ENCODE data around the gene LMCD1. TPM values are rescaled to one million over a fixed set of nuclear protein-coding genes. Genes with fewer than 3 reads are reported as not detected.
A peak's percentile ranks its signal among the peaks of the same experiment; 100 is the strongest.

LMCD1 gene
- total and polyA plus RNA-seq, 2 donors (not counting 1 experiment from before 2014, with no cell fraction given): 60.1 to 137 TPM

DNA sequence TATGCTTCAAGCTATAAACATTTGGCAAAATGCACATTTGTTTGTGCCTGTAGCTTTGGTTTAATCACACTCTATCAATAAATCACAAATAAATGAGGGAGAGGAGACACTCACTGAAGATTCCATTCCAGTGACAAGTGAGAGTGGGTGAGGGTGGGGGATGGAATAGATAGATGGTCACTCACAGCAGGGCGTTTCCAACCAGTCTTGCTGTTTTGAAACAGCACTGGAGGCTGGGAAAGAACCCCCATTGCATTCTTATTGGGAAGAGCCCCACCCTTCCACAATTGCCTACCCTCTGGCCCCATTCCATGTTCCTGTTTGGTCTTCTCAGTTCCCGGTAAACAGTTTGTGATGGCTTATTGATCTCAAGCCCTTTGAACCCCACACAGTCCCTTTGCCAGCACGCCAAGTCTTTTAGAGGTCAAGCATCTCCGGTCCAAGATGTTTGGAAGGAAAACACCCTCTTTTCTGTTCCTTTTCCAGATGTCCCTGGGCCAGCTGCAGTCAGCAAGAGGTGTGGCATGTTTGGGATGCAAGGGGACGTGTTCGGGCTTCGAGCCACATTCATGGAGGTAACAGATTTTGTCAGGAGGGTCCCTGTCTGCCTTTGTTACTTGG is 30.7 kb downstream of the LMCD1 start:
- H3K27me3 ChIP-seq (ENCODE audit: control insufficient read depth, insufficient read depth, low read length): no peaks in the 10 kb centered on the region
- peak overlapping the region; percentile 46 for H3K27ac ChIP-seq (ENCODE audit: insufficient read depth, low read length)
- no peak overlapping the region for H2AFZ ChIP-seq (ENCODE audit: low read length)
- no peaks in the 10 kb centered on the region for H3K9me3 ChIP-seq (ENCODE audit: control insufficient read depth, insufficient read depth, low read depth, low read length)
- H3K9ac ChIP-seq (ENCODE audit: insufficient read depth, low read length): no peak overlapping the region
- no peaks in the 10 kb centered on the region for H4K20me1 ChIP-seq (ENCODE audit: control insufficient read depth, extremely low read depth, insufficient read depth, low read length)
- peaks cover 43% of the 10 kb centered on the region for H3K4me1 ChIP-seq (ENCODE audit: control insufficient read depth, extremely low read depth, insufficient read depth, low read length)
- H3K79me2 ChIP-seq (ENCODE audit: control insufficient read depth, insufficient read depth, low read length): no peaks in the 10 kb centered on the region
- TF ChIP-seq, protein P1, sequence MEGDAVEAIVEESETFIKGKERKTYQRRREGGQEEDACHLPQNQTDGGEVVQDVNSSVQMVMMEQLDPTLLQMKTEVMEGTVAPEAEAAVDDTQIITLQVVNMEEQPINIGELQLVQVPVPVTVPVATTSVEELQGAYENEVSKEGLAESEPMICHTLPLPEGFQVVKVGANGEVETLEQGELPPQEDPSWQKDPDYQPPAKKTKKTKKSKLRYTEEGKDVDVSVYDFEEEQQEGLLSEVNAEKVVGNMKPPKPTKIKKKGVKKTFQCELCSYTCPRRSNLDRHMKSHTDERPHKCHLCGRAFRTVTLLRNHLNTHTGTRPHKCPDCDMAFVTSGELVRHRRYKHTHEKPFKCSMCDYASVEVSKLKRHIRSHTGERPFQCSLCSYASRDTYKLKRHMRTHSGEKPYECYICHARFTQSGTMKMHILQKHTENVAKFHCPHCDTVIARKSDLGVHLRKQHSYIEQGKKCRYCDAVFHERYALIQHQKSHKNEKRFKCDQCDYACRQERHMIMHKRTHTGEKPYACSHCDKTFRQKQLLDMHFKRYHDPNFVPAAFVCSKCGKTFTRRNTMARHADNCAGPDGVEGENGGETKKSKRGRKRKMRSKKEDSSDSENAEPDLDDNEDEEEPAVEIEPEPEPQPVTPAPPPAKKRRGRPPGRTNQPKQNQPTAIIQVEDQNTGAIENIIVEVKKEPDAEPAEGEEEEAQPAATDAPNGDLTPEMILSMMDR (conservative IDR thresholded peaks at IDR 0.05 in 1 of 2, IDR thresholded peaks at IDR 0.05 in 1 of 2; ENCODE audit: low read depth in 1 of 2, low read length in 2 of 2): no peak
- TF ChIP-seq EZH2 (IDR thresholded peaks at IDR 0.05; ENCODE audit: low read length, missing control alignments): no peak
- H3K36me3 ChIP-seq (ENCODE audit: control insufficient read depth, insufficient read depth, low read length): no peaks in the 10 kb centered on the region
- H3K4me2 ChIP-seq (ENCODE audit: extremely low read depth, insufficient read depth, low read length): peak overlapping the region; percentile 44
- DNase-seq (ENCODE audit: low read depth in 2 of 2): peak; percentile 60 to 73
- no peak overlapping the region for H3K4me3 ChIP-seq (replicated peaks in 1 of 4; ENCODE audit: control extremely low read depth in 1 of 4, insufficient read depth in 1 of 4, low read depth in 3 of 4, low read length in 4 of 4)

DNA sequence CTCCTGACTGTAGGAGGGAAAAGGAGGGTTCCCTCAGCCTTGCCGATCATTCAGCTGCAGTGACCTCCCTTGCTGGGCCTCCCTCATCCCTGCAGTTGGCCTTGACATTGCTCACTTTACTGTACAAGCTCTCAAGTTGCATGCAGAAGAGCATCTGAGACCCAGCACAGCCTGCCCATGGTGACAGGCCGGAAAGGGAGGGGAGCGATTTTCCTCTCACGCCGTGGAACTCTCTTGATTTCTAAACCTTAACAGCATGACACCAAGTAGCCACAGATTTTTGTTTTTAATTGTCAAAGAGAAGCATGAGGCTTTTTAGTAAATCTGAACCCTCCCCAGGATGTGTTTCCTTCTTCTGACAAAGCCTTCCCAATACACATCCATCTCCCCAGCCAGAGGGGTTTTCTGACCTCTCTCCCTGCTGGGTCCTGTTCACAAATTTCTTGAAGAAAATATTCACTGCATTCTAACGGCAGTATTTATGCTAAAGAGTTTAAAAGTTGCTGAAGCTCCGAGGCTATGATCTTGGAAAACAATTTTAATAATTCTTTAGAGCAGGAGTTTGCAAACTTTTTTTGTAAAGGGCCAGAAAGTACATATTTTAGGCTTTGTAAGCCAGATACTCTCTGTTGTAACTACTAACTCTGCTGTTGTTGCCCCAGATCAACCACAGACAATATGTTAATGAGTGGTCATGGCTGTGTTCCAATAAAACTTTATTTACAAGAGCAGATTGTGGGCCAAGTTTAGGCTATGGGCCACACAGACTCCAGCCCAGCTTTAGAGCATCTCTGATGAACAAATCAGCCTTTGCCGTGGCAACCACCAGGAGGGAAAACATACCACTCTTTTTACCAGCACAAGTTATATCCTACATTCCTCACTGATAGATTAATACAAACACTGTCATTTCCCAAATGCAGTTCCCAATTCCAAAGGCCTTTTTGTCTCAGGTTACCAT is 34.8 kb downstream of the LMCD1 start:
- DNase-seq (ENCODE audit: low read depth in 2 of 2): peak; percentile 77 to 82
- no peak overlapping the region for H3K27ac ChIP-seq (ENCODE audit: insufficient read depth, low read length)
- TF ChIP-seq EZH2 (IDR thresholded peaks at IDR 0.05; ENCODE audit: low read length, missing control alignments): no peak
- TF ChIP-seq, protein P1 (conservative IDR thresholded peaks at IDR 0.05 in 1 of 2, IDR thresholded peaks at IDR 0.05 in 1 of 2; ENCODE audit: low read depth in 1 of 2, low read length in 2 of 2): no peak

GRCh38 chr3:8537440-8537839 is 35.8 kb downstream of the LMCD1 start:
- H2AFZ ChIP-seq (ENCODE audit: low read length): no peak overlapping the region
- H3K27ac ChIP-seq (ENCODE audit: insufficient read depth, low read length): peak overlapping the region; percentile 47
- no peaks in the 10 kb centered on the region for H3K27me3 ChIP-seq (ENCODE audit: control insufficient read depth, insufficient read depth, low read length)
- peaks cover 2% of the 10 kb centered on the region for H3K36me3 ChIP-seq (ENCODE audit: control insufficient read depth, insufficient read depth, low read length)
- no peak overlapping the region for H3K9ac ChIP-seq (ENCODE audit: insufficient read depth, low read length)
- H4K20me1 ChIP-seq (ENCODE audit: control insufficient read depth, extremely low read depth, insufficient read depth, low read length): no peaks in the 10 kb centered on the region
- TF ChIP-seq, protein P1 (conservative IDR thresholded peaks at IDR 0.05 in 1 of 2, IDR thresholded peaks at IDR 0.05 in 1 of 2; ENCODE audit: low read depth in 1 of 2, low read length in 2 of 2): no peak
- no peak for TF ChIP-seq EZH2 (IDR thresholded peaks at IDR 0.05; ENCODE audit: low read length, missing control alignments)
- H3K4me2 ChIP-seq (ENCODE audit: extremely low read depth, insufficient read depth, low read length): no peak overlapping the region
- no peaks in the 10 kb centered on the region for H3K9me3 ChIP-seq (ENCODE audit: control insufficient read depth, insufficient read depth, low read depth, low read length)
- no peak overlapping the region for H3K4me3 ChIP-seq (replicated peaks in 1 of 4; ENCODE audit: control extremely low read depth in 1 of 4, insufficient read depth in 1 of 4, low read depth in 3 of 4, low read length in 4 of 4)
- H3K4me1 ChIP-seq (ENCODE audit: control insufficient read depth, extremely low read depth, insufficient read depth, low read length): peaks cover 20% of the 10 kb centered on the region
- no peak for DNase-seq (ENCODE audit: low read depth in 2 of 2)
- H3K79me2 ChIP-seq (ENCODE audit: control insufficient read depth, insufficient read depth, low read length): no peaks in the 10 kb centered on the region

More for the DNA sequence above, 34.8 kb downstream of the LMCD1 start:
- peaks cover 2% of the 10 kb centered on the region for H3K36me3 ChIP-seq (ENCODE audit: control insufficient read depth, insufficient read depth, low read length)
- H3K4me3 ChIP-seq (replicated peaks in 1 of 4; ENCODE audit: control extremely low read depth in 1 of 4, insufficient read depth in 1 of 4, low read depth in 3 of 4, low read length in 4 of 4): no peak overlapping the region
- H2AFZ ChIP-seq (ENCODE audit: low read length): no peak overlapping the region
- no peak overlapping the region for H3K9ac ChIP-seq (ENCODE audit: insufficient read depth, low read length)
- H3K4me1 ChIP-seq (ENCODE audit: control insufficient read depth, extremely low read depth, insufficient read depth, low read length): peaks cover 29% of the 10 kb centered on the region
- no peaks in the 10 kb centered on the region for H3K27me3 ChIP-seq (ENCODE audit: control insufficient read depth, insufficient read depth, low read length)
- no peaks in the 10 kb centered on the region for H4K20me1 ChIP-seq (ENCODE audit: control insufficient read depth, extremely low read depth, insufficient read depth, low read length)
- H3K9me3 ChIP-seq (ENCODE audit: control insufficient read depth, insufficient read depth, low read depth, low read length): no peaks in the 10 kb centered on the region
- no peaks in the 10 kb centered on the region for H3K79me2 ChIP-seq (ENCODE audit: control insufficient read depth, insufficient read depth, low read length)
- no peak overlapping the region for H3K4me2 ChIP-seq (ENCODE audit: extremely low read depth, insufficient read depth, low read length)
